Measurements from ENCODE around the gene SLC52A1.

Gene SLC52A1

DNA sequence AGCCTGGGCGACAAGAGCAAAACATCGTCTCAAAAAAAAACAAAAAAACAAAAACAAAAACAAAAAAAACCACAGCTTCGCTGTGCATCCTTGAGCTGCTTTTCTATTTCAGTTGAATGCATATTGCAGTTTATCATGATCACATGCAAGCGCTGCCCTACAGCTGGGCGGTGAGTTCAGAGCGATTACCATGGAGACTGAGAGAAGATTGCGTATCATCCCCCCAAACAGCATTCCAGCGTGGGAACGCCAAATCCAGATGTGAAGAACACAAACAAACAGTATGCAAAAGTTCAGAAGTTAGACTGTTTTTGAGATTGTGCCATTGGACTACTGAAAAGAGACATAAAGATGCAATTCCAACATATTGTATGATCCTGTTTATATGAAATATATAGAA is 15.1 kb upstream of the SLC52A1 start:
- Histone ChIP-seq H3K27me3 (no peaks in the 10 kb centered on the region), H4K20me1 (no peaks in the 10 kb centered on the region), H3K27ac (no peak overlapping the region), H3K9ac (no peak overlapping the region), H3K9me3 (no peaks in the 10 kb centered on the region), H3K4me2 (no peak overlapping the region), H3K36me3 (no peaks in the 10 kb centered on the region), H3K4me3 (no peak overlapping the region), H3K4me1 (peaks cover 26% of the 10 kb centered on the region)
- no peak for TF ChIP-seq Cebpa-rat (IDR thresholded peaks at IDR 0.05)

DNA sequence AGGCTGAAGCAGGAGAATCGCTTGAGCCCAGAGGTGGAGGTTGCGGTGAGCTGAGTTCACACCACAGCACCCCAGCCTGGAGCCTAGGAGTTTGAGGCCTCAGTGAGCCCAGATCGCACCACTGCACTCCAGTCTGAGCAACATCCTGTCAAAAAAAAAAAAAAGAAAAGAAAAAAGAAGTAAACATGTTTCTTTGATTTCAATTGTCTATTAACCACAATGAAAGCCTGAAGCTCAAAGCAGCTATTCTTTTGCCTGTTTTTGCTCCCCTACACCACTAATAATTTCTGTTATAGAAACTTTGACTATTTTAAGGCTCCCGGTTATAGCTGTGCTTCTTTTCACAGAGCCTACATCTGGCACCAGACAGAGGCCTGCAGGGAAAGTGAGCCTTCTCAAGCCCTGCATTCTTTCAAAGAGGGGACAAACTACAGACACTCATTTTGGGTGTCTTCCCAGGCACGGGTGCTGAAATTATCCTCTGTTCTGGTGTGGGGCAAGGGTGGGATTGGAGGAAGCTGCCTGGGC is 14.2 kb upstream of the SLC52A1 start:
- no peak overlapping the region; the same call in 1 of the 2 replicates for H3K9ac ChIP-seq
- H3K9me3 ChIP-seq, result no peaks in the 10 kb centered on the region
- peaks cover 26% of the 10 kb centered on the region for H3K4me1 ChIP-seq
- H3K27ac ChIP-seq, result peak overlapping the region; percentile 43; the same call in 1 of the 2 replicates
- H4K20me1 ChIP-seq, result no peaks in the 10 kb centered on the region
- peak overlapping the region; percentile 39 for H3K4me2 ChIP-seq
- no peaks in the 10 kb centered on the region for H3K36me3 ChIP-seq
- H3K4me3 ChIP-seq, result no peak overlapping the region
- H3K27me3 ChIP-seq, result no peaks in the 10 kb centered on the region
- TF ChIP-seq Cebpa-rat (IDR thresholded peaks at IDR 0.05), result no peak

DNA sequence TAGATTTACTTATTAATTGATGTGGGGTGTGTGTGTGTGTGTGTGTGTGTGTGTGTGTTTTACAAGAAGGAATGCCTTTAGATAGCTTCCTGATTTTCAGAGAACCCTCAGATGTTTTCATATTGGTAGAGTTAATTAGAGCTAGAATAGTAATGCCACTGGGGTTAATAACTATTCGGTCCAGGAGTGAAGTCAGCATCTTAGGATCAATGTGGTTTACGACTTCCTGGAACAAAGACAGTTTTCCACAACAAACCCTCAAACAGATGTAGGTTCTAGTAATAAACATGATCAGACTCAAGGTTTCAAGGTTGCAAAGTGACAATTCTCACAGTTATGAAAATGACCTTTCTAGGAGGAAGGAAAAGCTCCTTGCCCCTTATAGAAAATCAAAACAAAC is 12.2 kb upstream of the SLC52A1 start:
- no peak overlapping the region for H3K27ac ChIP-seq
- H3K9me3 ChIP-seq, result no peaks in the 10 kb centered on the region
- no peak for TF ChIP-seq Cebpa-rat (IDR thresholded peaks at IDR 0.05)
- H3K27me3 ChIP-seq, result no peaks in the 10 kb centered on the region
- H3K9ac ChIP-seq, result no peak overlapping the region
- peaks cover 26% of the 10 kb centered on the region for H3K4me1 ChIP-seq
- H3K4me2 ChIP-seq, result no peak overlapping the region; the same call in 1 of the 2 replicates
- H3K36me3 ChIP-seq, result no peaks in the 10 kb centered on the region
- no peaks in the 10 kb centered on the region for H4K20me1 ChIP-seq
- no peak overlapping the region for H3K4me3 ChIP-seq

DNA sequence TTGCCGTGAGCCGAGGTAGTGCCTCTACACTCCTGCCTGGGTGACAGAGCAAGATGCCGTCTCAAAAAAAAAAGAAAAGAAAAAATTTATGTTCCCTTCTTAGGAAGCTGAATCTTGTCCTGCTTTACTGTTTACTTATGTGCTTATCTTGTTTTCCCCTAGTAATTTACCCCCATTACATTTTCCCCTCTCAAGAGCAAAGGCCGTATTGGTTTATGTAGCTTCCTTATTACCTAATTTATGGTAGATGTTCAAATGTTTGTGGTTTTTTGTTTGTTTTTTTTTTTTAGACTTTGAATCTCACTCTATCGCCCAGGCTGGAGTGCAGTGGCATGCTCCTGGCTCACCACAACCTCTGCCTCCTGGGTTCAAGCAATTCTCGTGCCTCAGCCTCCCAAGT is 10.3 kb upstream of the SLC52A1 start:
- no peak for TF ChIP-seq Cebpa-rat (IDR thresholded peaks at IDR 0.05)
- Histone ChIP-seq H3K27me3 (no peaks in the 10 kb centered on the region), H3K36me3 (no peaks in the 10 kb centered on the region), H3K4me3 (no peak overlapping the region), H3K9ac (no peak overlapping the region), H3K27ac (no peak overlapping the region), H3K4me1 (peaks cover 33% of the 10 kb centered on the region), H3K4me2 (no peak overlapping the region), H3K9me3 (peaks cover 15% of the 10 kb centered on the region), H4K20me1 (no peaks in the 10 kb centered on the region)

DNA sequence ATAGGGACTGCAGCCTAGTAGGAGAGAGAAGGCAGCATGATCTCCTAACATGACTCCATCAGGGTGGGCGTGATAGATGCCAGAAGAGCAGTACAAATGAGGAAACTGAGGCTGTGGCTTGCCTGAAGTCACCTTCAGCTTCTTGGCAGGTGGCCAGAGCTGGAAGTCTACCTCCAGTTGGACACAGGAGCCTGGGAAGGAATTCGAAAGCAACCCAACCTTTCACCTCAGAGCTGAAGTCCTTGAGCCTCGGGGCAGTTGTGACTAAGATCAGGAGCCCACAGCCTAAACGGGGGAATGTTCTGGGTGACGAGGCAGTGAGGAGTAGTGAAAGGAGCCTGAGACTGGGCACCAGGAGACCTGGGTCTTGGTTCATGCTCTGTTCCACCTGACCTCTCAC is 9.4 kb upstream of the SLC52A1 start:
- no peak for TF ChIP-seq Cebpa-rat (IDR thresholded peaks at IDR 0.05)
- Histone ChIP-seq H4K20me1 (no peaks in the 10 kb centered on the region), H3K4me1 (peaks cover 27% of the 10 kb centered on the region), H3K36me3 (no peaks in the 10 kb centered on the region), H3K4me2 (no peak overlapping the region), H3K9me3 (peaks cover 22% of the 10 kb centered on the region), H3K9ac (no peak overlapping the region), H3K27ac (no peak overlapping the region), H3K4me3 (no peak overlapping the region), H3K27me3 (no peaks in the 10 kb centered on the region)

DNA sequence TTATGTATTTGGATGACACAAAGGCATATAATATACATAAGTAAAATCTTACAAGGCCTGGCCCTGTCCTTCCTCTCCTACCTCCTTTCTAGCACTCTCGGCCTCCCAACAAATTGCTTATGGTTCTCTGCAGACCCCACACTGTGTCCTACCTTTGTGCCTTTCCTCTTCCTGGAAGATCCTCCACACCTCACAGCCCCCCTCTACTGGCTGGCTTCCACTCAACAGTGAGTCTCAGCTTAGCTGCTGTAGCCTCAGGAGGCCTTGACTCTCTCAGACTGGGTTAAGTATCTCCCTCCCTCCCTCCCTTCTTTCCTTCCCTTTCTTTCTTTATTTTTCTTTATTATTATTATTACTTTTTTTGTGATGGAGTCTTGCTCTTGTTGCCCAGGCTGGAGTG is 8.3 kb upstream of the SLC52A1 start:
- TF ChIP-seq Cebpa-rat (IDR thresholded peaks at IDR 0.05), result no peak
- H3K27ac ChIP-seq, result no peak overlapping the region

DNA sequence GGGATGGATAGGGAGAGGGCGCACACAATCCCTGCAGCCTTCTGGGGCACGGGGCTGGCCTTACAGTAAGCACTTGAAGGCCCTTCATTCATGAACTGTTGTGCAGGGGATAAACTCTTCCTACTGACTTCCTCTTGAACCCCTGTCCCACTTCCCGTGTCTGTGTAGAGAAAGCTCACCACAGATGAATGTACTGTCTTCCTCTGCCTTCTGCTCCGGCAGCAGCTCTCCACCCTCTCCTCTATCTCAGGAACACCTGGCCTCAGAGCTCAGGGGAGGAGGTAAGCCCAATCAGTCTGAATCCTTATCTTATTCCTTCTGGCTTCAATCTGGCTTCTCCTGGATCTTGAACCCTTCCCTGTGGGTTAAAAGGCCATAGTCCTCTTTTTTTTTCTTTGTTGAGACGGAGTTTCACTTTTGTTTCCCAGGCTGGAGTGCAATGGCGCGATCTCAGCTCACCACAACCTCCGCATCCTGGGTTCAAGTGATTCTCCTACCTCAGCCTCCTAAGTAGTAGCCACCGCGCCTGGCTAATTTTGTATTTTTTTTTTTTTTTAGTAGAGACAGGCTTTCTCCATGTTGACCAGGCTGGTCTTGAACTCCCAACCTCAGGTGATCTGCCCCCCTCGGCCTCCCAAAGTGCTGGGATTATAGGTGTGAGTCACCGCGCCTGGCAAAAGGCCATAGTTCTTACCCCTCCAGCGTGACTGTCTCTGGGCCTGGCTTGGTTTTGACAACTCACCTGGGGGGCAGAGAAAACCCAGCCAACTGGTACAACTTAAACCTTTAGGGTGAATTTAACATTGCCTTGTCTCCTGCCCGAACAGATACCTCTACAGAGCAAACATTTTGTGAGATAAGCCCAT is 7.2 kb upstream of the SLC52A1 start:
- Histone ChIP-seq H3K4me2 (peak overlapping the region; percentile 3; the same call in 1 of the 2 replicates), H3K27me3 (no peaks in the 10 kb centered on the region), H3K36me3 (no peaks in the 10 kb centered on the region), H3K9ac (no peak overlapping the region), H3K9me3 (peaks cover 22% of the 10 kb centered on the region), H3K4me3 (no peak overlapping the region), H3K27ac (no peak overlapping the region), H3K4me1 (peaks cover 10% of the 10 kb centered on the region; the same call in 1 of the 2 replicates), H4K20me1 (no peaks in the 10 kb centered on the region)
- no peak for TF ChIP-seq Cebpa-rat (IDR thresholded peaks at IDR 0.05)

More for the DNA sequence above, 8.3 kb upstream of the SLC52A1 start:
- H3K9me3 ChIP-seq, result peaks cover 22% of the 10 kb centered on the region
- H3K4me3 ChIP-seq, result no peak overlapping the region
- H3K9ac ChIP-seq, result no peak overlapping the region
- H3K4me1 ChIP-seq, result peaks cover 16% of the 10 kb centered on the region; the same call in 1 of the 2 replicates
- H3K36me3 ChIP-seq, result no peaks in the 10 kb centered on the region
- no peaks in the 10 kb centered on the region for H3K27me3 ChIP-seq
- H3K4me2 ChIP-seq, result no peak overlapping the region
- H4K20me1 ChIP-seq, result no peaks in the 10 kb centered on the region

DNA sequence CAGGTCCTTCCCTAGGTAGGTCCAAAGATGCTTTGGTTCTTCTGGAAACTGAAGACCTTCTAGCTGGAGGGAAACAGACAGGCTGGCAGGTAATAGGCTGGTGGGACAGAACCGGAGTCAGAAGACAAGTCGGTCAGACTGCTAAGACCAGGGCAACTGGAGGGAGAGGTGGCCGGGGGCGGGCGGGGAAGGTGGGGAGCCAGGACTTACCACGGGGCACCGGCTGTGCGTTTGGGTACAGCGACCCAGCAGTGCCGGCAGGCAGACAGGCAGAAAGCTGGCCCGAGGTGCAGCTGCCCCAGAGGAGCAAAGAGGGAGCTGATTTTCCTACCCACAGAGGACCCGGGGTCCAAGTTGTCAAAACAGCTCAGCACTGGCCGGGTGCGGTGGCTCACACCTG is 575 bp downstream of the SLC52A1 start:
- no peaks in the 10 kb centered on the region for H4K20me1 ChIP-seq
- no peaks in the 10 kb centered on the region for H3K27me3 ChIP-seq
- no peak for TF ChIP-seq Cebpa-rat (IDR thresholded peaks at IDR 0.05)
- no peaks in the 10 kb centered on the region for H3K9me3 ChIP-seq
- no peaks in the 10 kb centered on the region for H3K36me3 ChIP-seq
- H3K4me2 ChIP-seq, result no peak overlapping the region
- H3K27ac ChIP-seq, result no peak overlapping the region
- H3K9ac ChIP-seq, result no peak overlapping the region
- no peak overlapping the region for H3K4me3 ChIP-seq
- H3K4me1 ChIP-seq, result peaks cover 27% of the 10 kb centered on the region

DNA sequence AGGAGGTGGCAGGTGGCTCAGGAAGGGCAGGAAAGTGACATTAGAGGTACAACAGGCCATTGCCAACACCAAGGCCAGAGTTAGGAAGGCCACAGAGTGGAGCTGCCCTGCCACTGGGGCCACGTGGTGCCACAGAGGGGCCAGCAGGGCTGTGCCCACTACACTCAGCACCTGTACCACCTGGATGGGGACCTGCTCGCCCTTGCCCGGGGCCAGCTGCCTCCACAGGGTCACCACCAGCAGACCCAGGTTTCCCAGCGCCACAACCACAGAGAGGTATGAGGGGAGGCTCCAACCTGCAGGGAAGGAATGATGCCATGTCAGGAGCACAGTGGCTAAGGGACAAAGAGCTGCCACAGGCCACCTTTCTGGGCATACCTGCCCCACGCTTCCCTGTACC is 1.2 kb downstream of the SLC52A1 start:
- H3K4me1 ChIP-seq, result peaks cover 27% of the 10 kb centered on the region
- H3K4me2 ChIP-seq, result no peak overlapping the region
- no peaks in the 10 kb centered on the region for H3K36me3 ChIP-seq
- no peak overlapping the region for H3K9ac ChIP-seq
- no peak overlapping the region for H3K27ac ChIP-seq
- H3K4me3 ChIP-seq, result no peak overlapping the region
- H4K20me1 ChIP-seq, result no peaks in the 10 kb centered on the region
- no peaks in the 10 kb centered on the region for H3K9me3 ChIP-seq
- no peaks in the 10 kb centered on the region for H3K27me3 ChIP-seq
- TF ChIP-seq Cebpa-rat (IDR thresholded peaks at IDR 0.05), result no peak

DNA sequence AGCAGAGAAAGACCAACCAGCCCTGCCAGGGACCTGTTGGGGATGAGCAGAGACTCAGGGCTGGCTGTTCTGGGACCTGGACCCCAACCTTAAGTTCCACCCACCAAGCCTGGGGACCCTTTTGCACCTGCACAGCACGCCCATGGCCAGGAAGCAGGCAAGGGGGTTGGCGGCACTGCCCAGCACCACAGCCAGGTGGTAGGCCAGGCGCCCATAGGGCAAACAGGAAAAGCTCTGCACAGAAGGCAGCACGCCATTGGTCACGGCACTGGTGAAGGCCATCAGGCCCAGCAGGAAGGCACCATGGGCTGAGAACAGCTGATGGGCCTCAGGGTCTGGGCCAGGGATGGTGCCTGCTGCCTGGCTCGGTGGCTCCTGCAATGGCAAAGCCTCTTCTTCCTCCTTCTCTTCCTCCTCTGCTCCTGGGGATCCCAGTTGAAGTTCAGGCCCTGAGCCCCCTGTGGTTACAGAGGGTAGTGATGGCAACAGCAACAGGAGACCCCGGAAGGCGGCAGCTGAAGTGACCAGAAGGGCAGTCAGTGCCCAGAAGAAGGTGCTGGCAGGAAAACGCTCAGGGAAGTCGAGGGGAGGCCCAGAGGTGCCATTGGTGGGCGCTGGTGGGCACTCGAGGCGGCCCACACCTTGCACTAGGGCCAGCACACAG is 1.7 kb downstream of the SLC52A1 start:
- TF ChIP-seq Cebpa-rat (IDR thresholded peaks at IDR 0.05), result no peak
- no peak overlapping the region for H3K9ac ChIP-seq
- no peaks in the 10 kb centered on the region for H3K36me3 ChIP-seq
- H3K4me3 ChIP-seq, result no peak overlapping the region
- H3K27ac ChIP-seq, result no peak overlapping the region
- 0 out of 2 replicates have a peak overlapping the region, but pooled peaks have one; percentile 7 for H3K4me2 ChIP-seq
- H3K4me1 ChIP-seq, result peaks cover 27% of the 10 kb centered on the region
- no peaks in the 10 kb centered on the region for H3K27me3 ChIP-seq
- no peaks in the 10 kb centered on the region for H4K20me1 ChIP-seq
- H3K9me3 ChIP-seq, result no peaks in the 10 kb centered on the region
